ENCODE data around the gene PACSIN2.

Gene PACSIN2

DNA sequence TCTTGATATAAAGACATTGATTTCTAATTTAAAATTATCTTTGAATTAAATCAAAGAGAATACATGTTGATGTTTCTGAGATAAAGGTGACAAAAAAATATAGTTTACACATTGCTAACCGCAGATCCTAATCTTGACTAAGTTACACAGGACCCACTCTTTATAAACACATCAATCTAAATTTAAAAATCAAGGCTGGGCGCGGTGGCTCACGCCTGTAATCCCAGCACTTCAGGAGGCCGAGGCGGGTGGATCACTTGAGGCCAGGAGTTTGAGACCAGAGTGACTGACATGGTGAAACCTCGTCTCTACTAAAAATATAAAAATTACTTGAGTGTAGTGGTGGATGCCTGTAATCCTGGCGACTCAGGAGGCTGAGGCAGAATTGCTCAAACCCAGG, 159.7 kb downstream of the PACSIN2 start:
- no peak for DNase-seq

DNA sequence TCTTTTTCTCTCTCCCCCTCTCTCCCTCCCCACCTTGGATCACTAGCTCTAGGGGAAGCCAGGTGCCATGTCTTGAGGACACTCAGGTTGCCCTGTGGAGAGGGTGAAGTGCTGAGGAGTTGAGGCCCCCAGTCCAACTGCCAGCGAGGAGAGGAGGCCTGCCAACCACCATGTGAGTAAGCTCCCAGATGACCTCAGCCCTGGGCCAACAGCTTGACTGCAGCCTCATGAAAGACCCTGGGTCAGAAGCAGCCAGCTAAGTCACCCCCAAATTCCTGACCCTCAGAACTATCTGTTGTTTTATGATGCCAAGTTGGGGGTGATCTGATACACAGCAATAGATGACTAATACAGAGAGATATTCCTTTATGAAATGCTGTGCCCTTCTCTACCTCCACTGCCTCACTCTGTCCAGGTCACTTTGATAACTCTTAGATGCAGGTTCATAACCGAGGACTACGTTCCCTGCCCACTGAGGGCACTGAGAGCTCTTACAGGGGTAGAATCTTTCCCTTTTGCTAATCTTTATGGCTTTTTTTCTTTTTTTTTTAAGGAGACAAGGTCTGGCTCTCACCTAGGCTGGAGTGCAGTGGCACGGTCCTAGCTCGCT, 165.9 kb downstream of the PACSIN2 start:
- no peak for DNase-seq

DNA sequence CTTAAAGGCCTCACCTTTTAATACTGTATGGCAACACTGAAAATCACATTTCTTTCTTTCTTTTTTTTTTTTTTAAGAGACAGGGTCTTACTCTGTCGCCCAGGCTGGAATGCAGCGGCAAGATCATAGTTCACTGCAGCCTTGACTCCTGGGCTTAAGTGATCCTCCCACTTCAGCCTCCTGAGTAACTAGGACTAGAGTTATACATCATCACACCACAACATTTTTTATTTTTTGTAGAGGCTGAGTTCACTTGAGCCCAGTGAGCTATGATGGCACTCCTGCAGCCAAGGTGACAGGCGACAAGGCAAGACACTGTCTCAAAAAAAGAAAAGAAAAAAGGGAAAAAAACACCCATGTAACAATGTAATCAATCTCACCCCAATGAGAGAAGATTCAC, 167.8 kb downstream of the PACSIN2 start:
- no peak for DNase-seq

DNA sequence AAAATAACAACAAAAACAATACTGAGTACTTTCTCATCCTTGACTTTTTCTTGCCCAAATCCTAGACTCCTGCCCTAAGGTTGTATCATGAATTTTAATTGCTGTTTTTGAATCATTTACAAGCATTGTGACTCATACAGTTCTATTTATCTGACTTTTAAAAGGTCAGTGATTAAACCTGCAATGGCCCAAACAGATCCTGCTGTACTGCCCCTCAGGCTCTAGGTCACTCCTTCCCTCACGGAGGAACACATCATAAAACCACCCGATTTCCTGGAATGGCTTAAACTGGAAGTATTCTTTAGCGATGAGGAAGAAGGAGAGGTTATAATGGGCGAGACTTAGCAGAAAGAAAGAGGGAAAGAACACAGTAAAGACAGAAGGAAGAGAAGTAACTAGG, 170.2 kb downstream of the PACSIN2 start:
- no peak for DNase-seq

DNA sequence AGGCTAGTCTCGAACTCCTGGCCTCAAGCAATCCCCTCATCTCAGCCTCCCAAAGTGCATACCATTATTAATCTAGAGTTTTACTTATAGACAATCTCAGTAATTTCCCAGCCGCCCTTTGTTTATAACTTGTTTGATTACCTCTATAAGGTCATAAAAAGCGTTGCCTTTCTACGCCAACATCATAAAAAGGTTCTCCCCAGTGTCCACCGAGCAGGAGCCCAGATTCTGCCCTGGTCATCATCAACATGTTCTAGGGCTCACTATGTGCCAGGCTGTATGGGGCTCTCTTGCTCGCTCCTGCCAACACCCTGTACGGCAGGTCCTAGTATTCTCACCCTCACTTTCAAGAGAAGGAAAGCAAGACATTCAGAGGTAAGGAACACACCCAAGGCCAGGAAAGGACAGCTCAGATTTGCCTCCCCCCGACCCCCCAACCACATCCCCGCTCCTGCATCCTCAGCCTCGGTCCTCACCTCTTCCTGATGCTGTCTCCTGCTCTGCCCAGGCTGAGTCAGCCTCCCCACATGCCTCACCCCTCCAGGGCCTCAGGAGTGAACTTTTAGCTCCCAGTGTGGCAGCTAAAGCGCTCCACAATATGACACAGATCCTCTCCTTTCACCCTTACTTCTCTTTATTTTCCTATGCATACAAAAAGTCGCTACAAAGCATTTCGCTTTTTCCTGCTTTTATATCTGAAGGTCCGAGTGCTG, 172.1 kb downstream of the PACSIN2 start:
- no peak for DNase-seq

DNA sequence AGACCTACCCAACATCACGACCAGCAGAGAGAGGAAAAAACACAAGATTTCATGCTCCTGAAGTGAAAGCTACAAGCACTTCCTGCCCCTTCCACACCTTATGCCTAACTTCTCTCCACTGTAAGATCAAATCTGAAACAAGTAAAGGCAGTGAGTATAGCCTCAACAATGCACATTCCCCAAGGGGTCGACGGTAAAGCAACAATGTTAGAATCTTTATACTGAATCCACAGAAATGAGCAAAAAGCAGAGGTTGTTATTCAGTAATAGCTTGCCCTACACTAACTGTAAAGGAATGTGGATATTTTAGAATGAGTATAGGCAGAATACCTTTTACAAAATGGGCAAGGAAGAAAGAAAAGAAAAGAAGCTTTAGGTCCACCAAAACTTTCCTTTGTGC, 173.5 kb downstream of the PACSIN2 start:
- DNase-seq: no peak

DNA sequence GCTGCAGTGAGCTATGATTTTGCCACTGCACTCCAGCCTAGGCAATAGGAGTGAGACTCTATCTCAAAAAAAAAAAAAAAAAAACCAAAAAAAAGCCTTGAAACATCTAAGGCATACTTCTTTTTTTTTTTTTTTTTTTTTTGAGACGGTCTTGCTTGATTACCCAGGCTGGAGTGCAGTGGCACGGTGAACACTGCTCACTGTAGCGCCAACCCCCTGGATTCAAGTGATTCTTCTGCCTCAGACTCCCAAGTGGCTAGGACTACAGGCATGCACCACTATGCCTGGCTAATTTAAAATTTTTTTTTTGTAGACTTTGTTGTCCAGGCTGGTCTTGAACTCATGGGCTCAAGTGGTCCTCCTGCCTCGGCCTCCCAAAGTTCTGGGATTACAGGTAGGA, 177.4 kb downstream of the PACSIN2 start:
- no peak for DNase-seq

DNA sequence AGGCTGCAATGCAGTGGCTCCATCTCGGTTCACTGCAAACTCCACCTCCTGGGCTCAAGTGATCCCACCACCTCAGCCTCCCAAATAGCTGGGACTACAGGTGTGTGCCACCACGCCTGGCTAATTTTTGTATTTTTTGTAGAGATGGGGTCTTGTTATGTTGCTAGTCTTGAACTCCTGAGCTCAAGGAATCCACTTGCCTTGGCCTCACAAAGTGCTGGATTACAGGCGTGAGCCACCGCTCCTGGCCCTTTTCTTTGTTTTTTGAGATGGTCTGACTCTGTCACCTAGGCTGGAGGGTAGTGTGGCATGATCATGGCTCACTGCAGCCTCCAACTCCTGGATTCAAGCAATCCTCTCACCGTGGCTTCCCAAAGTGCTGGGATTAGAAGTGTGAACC, 178.9 kb downstream of the PACSIN2 start:
- DNase-seq: no peak

DNA sequence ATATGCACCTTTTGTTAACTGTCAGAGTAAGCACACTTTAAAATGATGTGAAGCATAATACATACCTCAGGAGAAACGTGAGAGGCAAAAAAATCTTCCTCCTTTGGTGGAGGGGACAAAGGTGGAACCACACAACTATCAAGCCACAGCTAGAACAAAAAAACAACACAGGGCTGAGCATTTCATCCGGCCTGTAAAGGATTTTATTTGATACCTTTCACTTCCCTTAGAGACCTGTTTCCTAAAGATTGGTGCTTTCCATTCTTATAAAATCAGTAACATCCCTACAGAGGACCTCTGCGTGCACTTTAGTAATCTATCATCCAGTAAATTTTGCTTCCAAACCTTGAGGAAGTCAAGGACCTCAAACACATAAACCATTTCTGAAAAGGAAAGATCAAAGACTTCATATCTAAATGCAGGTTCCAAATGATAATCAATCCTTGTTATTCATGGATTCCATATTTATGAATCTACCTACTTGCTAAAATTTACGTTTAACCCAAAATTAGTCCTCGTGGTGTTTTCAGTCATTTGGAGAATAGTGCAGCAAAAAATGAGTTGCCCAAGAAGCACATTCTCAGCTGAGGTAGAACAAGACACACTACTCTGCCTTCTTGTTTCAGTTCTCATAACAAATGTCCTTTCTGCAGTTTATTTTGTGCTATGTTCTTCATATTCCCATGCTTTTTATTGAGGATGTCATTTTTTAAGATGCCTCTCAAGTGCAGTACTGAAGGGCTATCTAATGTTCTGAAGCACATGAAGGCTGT, 180.6 kb downstream of the PACSIN2 start:
- no peak for DNase-seq

DNA sequence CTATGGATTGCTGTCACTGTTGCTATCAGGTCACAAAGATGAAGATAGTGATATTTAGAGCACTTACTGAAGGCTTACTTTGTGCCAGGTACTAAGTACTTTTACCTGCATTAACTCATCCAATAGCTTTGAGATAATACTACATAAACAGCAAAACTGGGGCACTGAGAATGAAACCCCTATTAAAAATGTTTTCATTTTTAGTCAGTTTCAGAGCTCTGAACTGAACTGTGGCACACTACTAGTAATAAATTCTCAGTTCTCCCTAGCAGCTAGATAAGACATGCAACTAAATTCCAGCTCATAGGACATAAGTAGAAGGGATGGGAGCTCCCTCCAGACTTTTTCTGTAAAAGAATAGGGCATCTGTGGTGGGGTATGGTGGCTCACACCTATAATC, 181.8 kb downstream of the PACSIN2 start:
- no peak for DNase-seq

DNA sequence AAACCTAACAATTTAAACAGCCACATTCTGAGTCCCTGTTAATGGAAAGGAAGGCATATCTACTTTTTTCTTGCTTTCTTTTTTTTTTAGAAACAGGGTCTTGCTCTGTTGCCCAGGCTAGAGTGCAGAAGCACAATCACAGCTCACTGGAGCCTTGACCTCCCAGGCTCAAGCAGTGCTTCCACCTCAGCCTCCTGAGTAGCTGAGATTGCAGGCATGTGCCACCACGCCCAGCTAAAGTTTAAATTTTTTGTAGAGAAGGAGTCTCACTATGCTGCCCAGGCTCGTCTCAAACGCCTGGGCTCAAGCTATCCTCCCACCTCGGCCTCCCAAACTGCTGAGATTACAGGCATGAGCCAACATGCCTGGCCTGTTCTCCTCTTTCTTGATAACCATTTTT, 183.2 kb downstream of the PACSIN2 start:
- no peak for DNase-seq

DNA sequence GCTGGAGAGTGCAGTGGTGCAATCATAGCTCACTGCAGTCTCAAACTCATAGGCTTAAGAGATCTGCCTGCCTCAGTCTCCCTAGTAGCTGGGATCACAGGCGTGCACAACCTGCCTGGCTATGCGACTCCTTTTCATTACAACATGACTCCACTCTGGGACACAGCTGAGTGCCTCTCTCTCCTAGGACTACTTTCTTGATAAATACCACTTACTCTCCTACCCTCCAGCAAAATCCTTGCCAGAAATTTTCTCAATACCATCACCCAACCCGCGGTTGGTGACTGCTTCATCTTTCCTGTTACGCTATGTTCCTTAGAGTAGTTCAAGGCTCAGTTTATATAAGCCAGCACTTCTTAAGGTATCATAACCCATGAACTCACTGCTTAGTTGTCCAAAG, 184.8 kb downstream of the PACSIN2 start:
- no peak for DNase-seq

DNA sequence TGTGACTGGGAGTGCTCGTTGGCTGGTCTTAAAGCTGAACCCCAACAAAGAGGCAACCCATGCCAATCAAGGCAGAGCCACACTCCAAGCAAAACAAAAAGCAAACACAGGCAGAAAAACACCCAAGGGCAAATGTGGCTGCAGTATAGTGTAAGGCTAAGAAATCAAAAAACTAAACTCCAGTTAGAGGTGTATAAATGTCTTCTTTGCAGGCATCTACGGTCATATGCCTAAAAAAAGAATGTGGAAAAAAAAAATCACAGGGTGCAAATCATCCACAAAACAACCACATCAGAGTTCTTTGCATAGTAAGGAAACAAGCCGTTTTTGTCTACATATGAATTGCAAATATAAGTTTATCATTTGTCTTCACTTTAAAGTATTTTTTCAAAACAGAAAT, 185.6 kb downstream of the PACSIN2 start:
- no peak for DNase-seq

DNA sequence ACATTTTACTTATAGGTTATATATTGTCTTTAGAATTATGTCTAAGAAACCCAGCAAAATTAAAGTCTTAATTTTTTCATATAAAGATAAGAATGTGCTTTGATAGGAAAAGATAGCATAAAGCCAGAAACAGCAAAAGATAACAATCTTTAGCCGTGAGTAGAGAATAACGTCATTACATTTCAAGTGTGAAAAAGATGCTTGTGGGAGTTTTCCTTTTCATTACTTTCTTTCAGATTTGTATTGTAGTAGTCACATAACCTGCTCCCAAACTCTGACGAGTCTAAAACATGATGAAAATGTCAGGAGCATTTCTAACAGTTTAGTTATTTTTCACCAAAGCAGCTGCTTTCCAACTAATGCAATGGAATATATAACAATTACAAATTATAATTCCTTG, 189.2 kb downstream of the PACSIN2 start:
- DNase-seq: no peak

DNA sequence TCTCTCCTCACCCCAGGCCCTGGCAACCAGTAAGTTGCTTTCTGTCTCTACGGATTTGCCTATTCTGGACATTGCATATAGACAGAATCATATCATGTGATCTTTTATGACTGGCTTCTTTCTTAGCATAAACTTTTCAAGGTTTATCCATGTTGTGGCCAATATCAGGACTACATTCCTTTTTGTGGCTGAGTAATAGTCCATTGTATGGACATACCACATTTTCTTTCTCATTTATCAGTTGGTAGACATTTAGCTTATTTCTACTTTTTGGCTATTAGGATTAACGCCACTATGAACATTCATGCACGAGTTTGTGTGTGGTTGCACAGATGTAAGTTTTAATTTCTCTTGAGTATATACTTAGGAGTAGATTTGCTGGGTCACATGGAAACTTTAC, 193.6 kb downstream of the PACSIN2 start:
- no peak for DNase-seq

DNA sequence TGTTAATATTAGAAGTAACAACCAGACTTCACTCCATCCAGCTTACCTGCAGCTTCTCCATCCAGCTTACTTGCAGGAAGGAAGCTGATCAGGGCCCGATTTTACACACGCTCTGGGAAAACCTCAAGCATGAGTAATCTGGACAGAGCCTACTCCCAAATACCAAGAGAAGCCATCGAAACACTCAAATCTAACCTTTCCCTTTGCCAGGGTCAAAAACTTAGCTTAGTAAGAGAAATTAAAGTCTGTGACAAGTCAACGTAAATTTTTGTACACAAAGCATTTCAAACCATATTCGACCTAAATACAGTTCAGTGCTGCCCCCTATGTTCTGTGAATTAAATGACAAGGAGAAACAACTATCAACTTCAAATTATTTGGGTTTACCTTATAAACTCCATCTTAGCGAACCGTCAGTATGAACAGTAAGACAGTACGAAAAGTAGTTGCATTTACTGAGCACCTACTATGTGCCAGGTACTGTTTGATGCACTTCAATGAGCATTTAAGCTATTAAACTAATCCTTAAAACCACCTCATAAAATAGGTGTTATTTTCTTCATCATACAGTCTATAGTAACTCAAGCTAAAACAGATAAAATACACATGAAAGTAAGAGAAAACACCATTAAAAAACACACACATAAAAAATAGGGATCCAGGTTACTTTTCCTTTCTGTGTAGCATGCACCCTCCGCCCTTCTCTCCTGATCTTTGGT, 194.7 kb downstream of the PACSIN2 start:
- no peak for DNase-seq
